Thyroid gland (tissue), 4 donors: Measurements from ENCODE around the gene ANKRD52. TPM values are rescaled to one million over a fixed set of nuclear protein-coding genes. Genes with fewer than 3 reads are reported as not detected.
"Not testable (repeated sequence)": the region's sequence is repeated elsewhere in the genome, so short reads cannot be mapped to it uniquely, and the experiment has no call there.

Experiments
- DNase-seq, 2 donors: peaks; one replicate each; pipeline ENCODE4 v3.0.0-alpha.2; 2019
- H3K27ac ChIP-seq, 3 donors: fragments of 200-600 bp; sonication (generic); 1 replicate in 2 of 3; 2 replicates in 1 of 3; pipeline ENCODE4 v1.5.1; 2016 to 2019; ENCODE audit warnings: mild to moderate bottlenecking in 1 of 3, moderate library complexity in 1 of 3
- H3K27me3 ChIP-seq: fragments of 200-600 bp; sonication (generic); one replicate; pipeline ENCODE4 v1.5.1; 2019
- H3K36me3 ChIP-seq, 2 donors: fragments of 200-600 bp; sonication (generic); one replicate each; pipeline ENCODE4 v1.5.1; 2016 to 2019
- H3K4me1 ChIP-seq, 2 donors: fragments of 200-600 bp; sonication (generic); one replicate each; pipeline ENCODE4 v1.5.1; 2017 to 2019
- H3K4me3 ChIP-seq, 3 donors: fragments of 200-600 bp; sonication (generic); replicated peaks in 1 of 3; 1 replicate in 2 of 3; 2 replicates in 1 of 3; pipeline ENCODE4 v1.5.1; 2016; ENCODE audit warnings: mild to moderate bottlenecking in 1 of 3
- H3K9me3 ChIP-seq: fragments of 200-600 bp; sonication (generic); one replicate; pipeline ENCODE4 v1.5.1; 2017
- CTCF ChIP-seq, 6 experiments: fragments of 200-600 bp in 3 of 6; fragments of 450-650 bp in 3 of 6; sonication (generic) in 3 of 6; IDR thresholded peaks; one replicate each; pipeline ENCODE4 v1.5.1; 2016 to 2019; ENCODE audit warnings: antibody characterized with exemption in 6 of 6, mild to moderate bottlenecking in 2 of 6, inconsistent platforms in 1 of 6, moderate library complexity in 1 of 6
- POLR2A ChIP-seq, 2 donors: fragments of 450-650 bp; IDR thresholded peaks; one replicate each; pipeline ENCODE4 v1.6.1; 2017; ENCODE audit warnings: antibody characterized with exemption in 2 of 2, mild to moderate bottlenecking in 2 of 2, moderate library complexity in 1 of 2
- WGBS, 2 donors: methylation state at CpG; one replicate each; pipeline ENCODE4 v1.1.5; 2017; 5-methylcytosine and 5-hydroxymethylcytosine counted together
- intact Hi-C: fragments of 100-400 bp; cut with DNase I; formaldehyde crosslinking; loops from one replicate; pipeline ENCODE4 v1.15.1; 2023
- total RNA-seq, 4 donors: library from RNA; depleted of rRNA; stranded (reverse); fragments of >200 nt; gene quantifications; one replicate each; pipeline ENCODE4 v1.2.3, GENCODE V29; 2016

ANKRD52 gene
- total RNA-seq, 4 donors from 2014 or later: 15.9 to 22.3 (median 18.3) TPM

- Histone ChIP-seq H3K27me3 (no peaks in the 10 kb centered on the region), H3K36me3 (peaks cover 37 to 39% of the 10 kb centered on the region in 2 donors), H3K9me3 (no peaks in the 10 kb centered on the region), H3K4me3 (no peak overlapping the region), H3K27ac (no peak overlapping the region), H3K4me1 (peaks cover 0 to 11% of the 10 kb centered on the region in 2 donors)
- no peak for DNase-seq
- no peak for TF ChIP-seq CTCF (IDR thresholded peaks at IDR 0.05)
- TF ChIP-seq POLR2A (IDR thresholded peaks at IDR 0.05): no peak
- intact Hi-C loops: no loop called here
- WGBS, 2 donors: 66 to 76% methylated on average over 4 of the region's 4 CpGs
Observed at GRCh38 chr12:56286044-56286830, 28.1 kb upstream of the ANKRD52 start.

- H3K27ac ChIP-seq, intact Hi-C loops, H3K9me3 ChIP-seq, H3K27me3 ChIP-seq, H3K4me1 ChIP-seq, H3K4me3 ChIP-seq, DNase-seq: not testable (repeated sequence)
- WGBS, 2 donors: 86 to 90% methylated on average over 5 of the region's 5 CpGs
- peaks cover 46 to 57% of the 10 kb centered on the region in 2 donors for H3K36me3 ChIP-seq
Observed at GRCh38 chr12:56284263-56284662, 26.1 kb upstream of the ANKRD52 start.

- no peak for DNase-seq
- no peak for TF ChIP-seq POLR2A (IDR thresholded peaks at IDR 0.05)
- no peak for TF ChIP-seq CTCF (IDR thresholded peaks at IDR 0.05)
- Histone ChIP-seq H3K27ac (no peak overlapping the region), H3K27me3 (no peaks in the 10 kb centered on the region), H3K4me1 (peaks cover 0 to 9% of the 10 kb centered on the region in 2 donors), H3K4me3 (no peak overlapping the region), H3K9me3 (no peaks in the 10 kb centered on the region), H3K36me3 (peaks cover 63 to 73% of the 10 kb centered on the region in 2 donors)
- intact Hi-C loops: no loop called here
- WGBS, 2 donors: 98 to 100% methylated on average over 2 of the region's 2 CpGs
Observed at GRCh38 chr12:56282579-56282978, 24.4 kb upstream of the ANKRD52 start.

GRCh38 chr12:56282030-56282429 lies 23.8 kb upstream of the ANKRD52 start:
- no peaks in the 10 kb centered on the region for H3K9me3 ChIP-seq
- TF ChIP-seq CTCF (IDR thresholded peaks at IDR 0.05) (no peak), POLR2A (IDR thresholded peaks at IDR 0.05) (no peak)
- H3K4me1 ChIP-seq: peaks cover 0 to 7% of the 10 kb centered on the region in 2 donors
- peaks cover 63 to 76% of the 10 kb centered on the region in 2 donors for H3K36me3 ChIP-seq
- no peak for DNase-seq
- H3K27ac ChIP-seq: no peak overlapping the region
- intact Hi-C loops: no loop called here
- H3K27me3 ChIP-seq: no peaks in the 10 kb centered on the region
- no peak overlapping the region for H3K4me3 ChIP-seq
- WGBS, 2 donors: 81 to 92% methylated on average over 6 of the region's 6 CpGs

GRCh38 chr12:56280849-56281248 lies 22.7 kb upstream of the ANKRD52 start:
- intact Hi-C loops: no loop called here
- no peak for TF ChIP-seq POLR2A (IDR thresholded peaks at IDR 0.05)
- no peak for TF ChIP-seq CTCF (IDR thresholded peaks at IDR 0.05)

More at GRCh38 chr12:56280849-56281248, 22.7 kb upstream of the ANKRD52 start:
- DNase-seq: no peak
- Histone ChIP-seq H3K4me3 (no peak overlapping the region), H3K36me3 (peaks cover 72 to 86% of the 10 kb centered on the region in 2 donors), H3K27me3 (no peaks in the 10 kb centered on the region), H3K9me3 (no peaks in the 10 kb centered on the region), H3K27ac (no peak overlapping the region), H3K4me1 (no peaks in the 10 kb centered on the region)
